PC-9 (cell line): ENCODE data around the gene PPP2R5C. TPM values are rescaled to one million over a fixed set of nuclear protein-coding genes. Genes with fewer than 3 reads are reported as not detected.

Source experiments
- BruUV-seq: library from RNA; stranded (reverse); fragments of 400-500 nt; replicated peaks from 2 replicates; lab custom pipeline; 2021; lab: Mats Ljungman, UMichigan
- CTCF ChIA-PET: fragments of 300-600 bp; sonication (Branson Sonifier 250); formaldehyde crosslinking; loops from one replicate; lab custom pipeline; 2022; ENCODE audit warnings: antibody characterized with exemption; lab: Charles Lee
- POLR2A ChIA-PET: fragments of 300-600 bp; sonication (Branson Sonifier 250); formaldehyde crosslinking; loops from one replicate; lab custom pipeline; 2022; ENCODE audit warnings: antibody characterized with exemption; ENCODE audit not compliant: unreplicated experiment; lab: Charles Lee
- DNase-seq, 2 experiments: peaks; one replicate each; pipeline versions ENCODE4 v3.0.0 to v3.0.0-alpha.2; 2015 to 2022; ENCODE audit warnings: mixed read lengths in 1 of 2
- H2AFZ ChIP-seq: fragments of 200-600 bp; sonication (generic); 2 replicates; pipeline ENCODE4 v1.8.1; 2017; ENCODE audit warnings: antibody characterized with exemption
- H3F3A ChIP-seq: fragments of 200-600 bp; sonication (generic); 2 replicates; pipeline ENCODE4 v1.8.1; 2017; ENCODE audit warnings: antibody characterized with exemption, mild to moderate bottlenecking, low read depth; ENCODE audit not compliant: insufficient read depth
- H3K27ac ChIP-seq: fragments of 200-600 bp; sonication (generic); 2 replicates; pipeline ENCODE4 v1.6.1; 2016; ENCODE audit warnings: mixed run types
- H3K27me3 ChIP-seq: fragments of 200-600 bp; sonication (generic); 2 replicates; pipeline ENCODE4 v1.6.1; 2016; ENCODE audit warnings: low read depth, mixed run types; ENCODE audit not compliant: insufficient read depth
- H3K36me3 ChIP-seq: fragments of 200-600 bp; sonication (generic); 2 replicates; pipeline ENCODE4 v1.6.1; 2016; ENCODE audit warnings: low read depth, mixed run types
- H3K4me1 ChIP-seq: fragments of 200-600 bp; sonication (generic); replicated peaks from 2 replicates; pipeline ENCODE4 v1.6.1; 2016; ENCODE audit warnings: mixed run types; ENCODE audit not compliant: insufficient read depth
- H3K4me2 ChIP-seq: fragments of 200-600 bp; sonication (generic); 2 replicates; pipeline ENCODE4 v1.6.1; 2017; ENCODE audit warnings: mixed run types
- H3K4me3 ChIP-seq: fragments of 200-600 bp; sonication (generic); 2 replicates; pipeline ENCODE4 v1.6.1; 2016; ENCODE audit warnings: mixed run types
- H3K79me2 ChIP-seq: fragments of 200-600 bp; sonication (generic); 2 replicates; pipeline ENCODE4 v1.6.1; 2017; ENCODE audit warnings: low read depth, mixed run types
- H3K9me2 ChIP-seq: fragments of 200-600 bp; sonication (generic); 2 replicates; pipeline ENCODE4 v1.8.1; 2017; ENCODE audit warnings: mild to moderate bottlenecking; ENCODE audit not compliant: insufficient read depth
- H3K9me3 ChIP-seq: fragments of 200-600 bp; sonication (generic); 2 replicates; pipeline ENCODE4 v1.8.1; 2016; ENCODE audit warnings: low read depth; ENCODE audit not compliant: insufficient read depth
- H4K20me1 ChIP-seq: fragments of 200-600 bp; sonication (generic); 2 replicates; pipeline ENCODE4 v1.8.1; 2017; ENCODE audit not compliant: insufficient read depth
- EZH2 ChIP-seq: fragments of 200-600 bp; sonication (generic); IDR thresholded peaks from 2 replicates; pipeline ENCODE4 v1.8.0; 2017; ENCODE audit warnings: antibody characterized with exemption, low read depth
- intact Hi-C: fragments of 100-400 bp; cut with micrococcal nuclease; formaldehyde crosslinking; loops from one replicate; pipeline ENCODE4 v1.10.0; 2022; ENCODE audit not compliant: unreplicated experiment
- total RNA-seq: library from RNA; stranded (reverse); gene quantifications from 2 replicates; pipeline ENCODE4 v1.2.3, GENCODE V29; 2021
- TF ChIP-seq, protein P1 (sequence below): fragments of 200-600 bp; sonication (generic); conservative IDR thresholded peaks from 2 replicates; pipeline ENCODE4 v1.6.1; 2017; ENCODE audit warnings: mixed run types, antibody characterized with exemption, mild to moderate bottlenecking, moderate library complexity

Gene PPP2R5C
- total RNA-seq, 1 experiment from 2014 or later = 401 TPM

DNA sequence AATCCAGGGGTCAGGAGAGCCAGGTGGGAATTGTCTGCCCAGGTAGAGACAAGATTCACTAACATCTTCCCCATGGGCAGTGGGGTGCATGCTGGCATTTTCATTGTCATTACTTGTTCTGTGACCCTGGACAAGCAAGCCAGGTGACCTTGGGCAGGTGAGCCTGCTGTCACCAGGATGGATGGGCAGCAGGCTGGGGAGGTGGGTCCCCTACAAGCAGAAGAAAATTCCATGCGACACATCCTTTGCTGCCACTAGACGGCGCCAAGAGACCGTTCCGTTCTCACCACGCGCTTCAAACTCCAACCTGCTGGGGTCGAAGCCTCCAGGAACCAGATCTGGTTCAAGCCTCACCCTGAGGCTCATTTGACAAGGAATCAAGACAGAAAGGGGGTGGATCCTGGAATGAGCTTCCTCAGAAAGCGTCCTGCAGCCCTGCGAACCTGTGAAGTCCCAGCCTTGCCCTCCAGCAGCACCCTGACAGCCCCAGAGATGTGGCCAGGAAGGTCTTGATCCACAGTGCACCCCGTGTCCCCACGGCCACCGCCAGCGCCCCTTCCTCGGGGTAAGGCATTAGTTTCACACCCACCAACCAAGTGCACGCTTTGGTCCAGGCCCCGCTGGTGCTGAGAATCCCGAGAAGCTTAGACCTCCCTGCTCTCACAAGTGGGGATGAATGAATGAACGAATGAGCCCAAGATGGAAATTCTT is 199.7 kb downstream of the PPP2R5C start:
- H2AFZ ChIP-seq = no peak overlapping the region
- H3K27ac ChIP-seq = no peak overlapping the region
- peaks cover 33% of the 10 kb centered on the region for H3F3A ChIP-seq
- no peaks in the 10 kb centered on the region for H3K36me3 ChIP-seq
- DNase-seq = peak; percentile 84 to 90
- peaks cover 22% of the 10 kb centered on the region for H3K79me2 ChIP-seq
- H3K9me2 ChIP-seq = no peaks in the 10 kb centered on the region
- H3K9me3 ChIP-seq = no peaks in the 10 kb centered on the region
- H4K20me1 ChIP-seq = no peaks in the 10 kb centered on the region
- ChIA-PET POLR2A (interaction anchor here (0.6 to 0.7 kb wide), 2 partner anchors 175 to 481 kb away, joined by 3 to 7 read pairs; no protein-coding TSS in a partner anchor), CTCF (interaction anchor here (0.6 to 2.5 kb wide), 10 partner anchors 85 to 694 kb away, joined by 3 to 14 read pairs (median 4); no protein-coding TSS in a partner anchor)
- H3K4me2 ChIP-seq = peak overlapping the region; percentile 44
- peaks cover 32% of the 10 kb centered on the region for H3K4me1 ChIP-seq
- H3K4me3 ChIP-seq = no peak overlapping the region
- no peaks in the 10 kb centered on the region for H3K27me3 ChIP-seq
- intact Hi-C loops = loop anchor here (1.0 to 10.0 kb wide), 10 partner anchors 19 to 554 kb away; partner anchors contain the start of gene WDR20
- BruUV-seq = no TSS peak
- TF ChIP-seq EZH2 = no peak
- TF ChIP-seq, protein P1, sequence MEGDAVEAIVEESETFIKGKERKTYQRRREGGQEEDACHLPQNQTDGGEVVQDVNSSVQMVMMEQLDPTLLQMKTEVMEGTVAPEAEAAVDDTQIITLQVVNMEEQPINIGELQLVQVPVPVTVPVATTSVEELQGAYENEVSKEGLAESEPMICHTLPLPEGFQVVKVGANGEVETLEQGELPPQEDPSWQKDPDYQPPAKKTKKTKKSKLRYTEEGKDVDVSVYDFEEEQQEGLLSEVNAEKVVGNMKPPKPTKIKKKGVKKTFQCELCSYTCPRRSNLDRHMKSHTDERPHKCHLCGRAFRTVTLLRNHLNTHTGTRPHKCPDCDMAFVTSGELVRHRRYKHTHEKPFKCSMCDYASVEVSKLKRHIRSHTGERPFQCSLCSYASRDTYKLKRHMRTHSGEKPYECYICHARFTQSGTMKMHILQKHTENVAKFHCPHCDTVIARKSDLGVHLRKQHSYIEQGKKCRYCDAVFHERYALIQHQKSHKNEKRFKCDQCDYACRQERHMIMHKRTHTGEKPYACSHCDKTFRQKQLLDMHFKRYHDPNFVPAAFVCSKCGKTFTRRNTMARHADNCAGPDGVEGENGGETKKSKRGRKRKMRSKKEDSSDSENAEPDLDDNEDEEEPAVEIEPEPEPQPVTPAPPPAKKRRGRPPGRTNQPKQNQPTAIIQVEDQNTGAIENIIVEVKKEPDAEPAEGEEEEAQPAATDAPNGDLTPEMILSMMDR = peak; percentile 99

DNA sequence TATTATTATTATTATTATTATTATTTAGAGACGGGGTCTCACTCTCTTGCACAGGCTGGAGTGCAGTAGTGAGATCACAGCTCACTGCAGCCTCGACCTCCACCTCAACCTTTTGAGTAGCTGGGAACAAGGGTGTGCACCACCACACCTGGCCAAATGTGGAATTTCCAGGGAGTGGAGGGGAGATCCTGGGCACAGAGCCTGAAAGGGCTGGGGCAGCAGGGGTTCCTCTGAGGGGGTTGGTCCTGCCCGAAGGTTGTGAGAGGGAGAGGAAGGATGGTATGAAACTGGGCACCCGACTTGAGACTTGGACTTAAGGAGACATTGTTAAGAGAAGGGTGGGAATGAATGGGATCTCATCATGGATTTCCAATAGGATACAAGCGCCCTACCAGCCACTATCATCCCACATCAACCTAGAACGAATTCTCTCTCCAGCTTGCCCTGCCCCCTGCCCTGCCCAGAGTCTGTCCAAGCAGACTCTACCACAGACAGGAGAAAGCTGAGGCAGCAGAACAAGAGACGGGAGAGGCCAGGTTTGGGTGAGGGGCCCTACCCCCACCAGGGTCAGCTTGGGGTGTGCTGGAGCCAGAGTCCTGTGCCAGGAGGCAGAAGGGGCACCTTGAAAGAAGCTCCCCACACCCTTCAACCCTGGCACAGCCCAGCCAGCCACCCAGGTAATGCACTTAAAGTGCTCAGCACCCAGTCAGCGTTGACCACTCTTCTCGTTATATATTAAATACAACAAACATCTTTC is 200.4 kb downstream of the PPP2R5C start:
- DNase-seq = no peak
- peak overlapping the region; percentile 16; the same call in 1 of the 2 replicates for H3K27ac ChIP-seq
- peaks cover 34% of the 10 kb centered on the region for H3F3A ChIP-seq
- H3K9me3 ChIP-seq = no peaks in the 10 kb centered on the region
- ChIA-PET CTCF (interaction anchor here (0.6 to 2.5 kb wide), 9 partner anchors 84 to 693 kb away, joined by 3 to 14 read pairs (median 3); no protein-coding TSS in a partner anchor), POLR2A (interaction anchor here (0.6 to 0.7 kb wide), 2 partner anchors 176 to 480 kb away, joined by 3 to 7 read pairs; no protein-coding TSS in a partner anchor)
- TF ChIP-seq EZH2 = no peak
- TF ChIP-seq, protein P1 = no peak
- no peaks in the 10 kb centered on the region for H3K27me3 ChIP-seq
- intact Hi-C loops = loop anchor here (1.0 to 10.0 kb wide), 11 partner anchors 18 to 553 kb away; partner anchors contain the start of gene WDR20
- no TSS peak for BruUV-seq
- no peaks in the 10 kb centered on the region for H3K36me3 ChIP-seq
- peaks cover 40% of the 10 kb centered on the region for H3K4me1 ChIP-seq
- H2AFZ ChIP-seq = no peak overlapping the region
- H3K9me2 ChIP-seq = no peaks in the 10 kb centered on the region
- H4K20me1 ChIP-seq = no peaks in the 10 kb centered on the region
- H3K79me2 ChIP-seq = peaks cover 29% of the 10 kb centered on the region
- no peak overlapping the region for H3K4me3 ChIP-seq
- H3K4me2 ChIP-seq = peak overlapping the region; percentile 15; the same call in 1 of the 2 replicates

DNA sequence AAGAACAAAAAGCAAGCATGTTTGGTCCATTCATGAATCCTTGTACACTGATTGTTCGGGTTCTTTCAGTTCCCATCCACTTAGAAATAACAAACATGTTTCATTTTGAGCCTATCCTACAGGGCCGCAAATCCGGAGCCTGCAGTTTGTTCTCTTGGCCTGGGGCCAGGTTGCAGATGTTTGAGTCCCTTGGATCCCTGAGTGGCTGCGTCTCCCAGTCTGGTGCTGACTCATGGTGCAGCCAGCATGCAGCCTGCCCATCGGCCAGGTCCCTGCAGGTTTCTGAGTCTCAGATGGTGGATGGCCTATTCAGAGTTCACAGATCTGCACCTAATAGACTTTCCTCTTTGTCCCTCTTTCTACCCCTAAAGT is 201.0 kb downstream of the PPP2R5C start:
- Histone ChIP-seq H3F3A (peaks cover 34% of the 10 kb centered on the region), H3K36me3 (0 out of 2 replicates have a peak, but pooled peaks cover under 1% of the 10 kb centered on the region), H2AFZ (no peak overlapping the region), H3K4me3 (no peak overlapping the region), H4K20me1 (no peaks in the 10 kb centered on the region), H3K27ac (peak overlapping the region; percentile 16; the same call in 1 of the 2 replicates), H3K9me3 (no peaks in the 10 kb centered on the region), H3K27me3 (no peaks in the 10 kb centered on the region), H3K4me2 (peak overlapping the region; percentile 15; the same call in 1 of the 2 replicates), H3K9me2 (no peaks in the 10 kb centered on the region), H3K79me2 (peaks cover 35% of the 10 kb centered on the region), H3K4me1 (peaks cover 46% of the 10 kb centered on the region)
- POLR2A ChIA-PET = no interaction called here
- intact Hi-C loops = loop anchor here (2.0 to 10.0 kb wide), 4 partner anchors 70 to 552 kb away; no protein-coding TSS in a partner anchor
- TF ChIP-seq, protein P1 = no peak
- TF ChIP-seq EZH2 = no peak
- peak; percentile 68 to 93 for DNase-seq
- CTCF ChIA-PET = no interaction called here
- BruUV-seq = no TSS peak
